Liver (tissue), 9 donors: Measurements from ENCODE around the gene ANKRD33. TPM values are rescaled to one million over a fixed set of nuclear protein-coding genes. Genes with fewer than 3 reads are reported as not detected.

Experiments used
- DNase-seq: peaks from one replicate; pipeline ENCODE4 v3.0.0-alpha.2; 2017; ENCODE audit warnings: low spot score
- H3K27ac ChIP-seq, 2 donors: one replicate each; pipeline ENCODE4 v1.7.0; 2013; ENCODE audit warnings: inconsistent platforms in 2 of 2, low read length in 2 of 2, control low read depth in 1 of 2, low read depth in 1 of 2, mild to moderate bottlenecking in 1 of 2
- H3K27me3 ChIP-seq, 4 donors: one replicate each; pipeline versions ENCODE4 v1.6.1 to v1.7.0; 2013; ENCODE audit warnings: low read length in 3 of 4, inconsistent platforms in 1 of 4, mild to moderate bottlenecking in 1 of 4, moderate library complexity in 1 of 4; ENCODE audit not compliant: control insufficient read depth in 4 of 4, insufficient read depth in 4 of 4
- H3K36me3 ChIP-seq, 4 donors: one replicate each; pipeline versions ENCODE4 v1.6.1 to v1.7.0; 2013; ENCODE audit warnings: low read length in 3 of 4, mild to moderate bottlenecking in 3 of 4, low read depth in 1 of 4, moderate library complexity in 1 of 4; ENCODE audit not compliant: control insufficient read depth in 4 of 4, insufficient read depth in 3 of 4
- H3K4me1 ChIP-seq, 4 donors: one replicate each; pipeline versions ENCODE4 v1.6.1 to v1.7.0; 2013; ENCODE audit warnings: low read length in 3 of 4, mild to moderate bottlenecking in 3 of 4, moderate library complexity in 1 of 4; ENCODE audit not compliant: control insufficient read depth in 4 of 4, insufficient read depth in 4 of 4
- H3K4me3 ChIP-seq, 3 donors: one replicate each; pipeline versions ENCODE4 v1.6.1 to v1.7.0; 2013; ENCODE audit warnings: low read length in 3 of 3, control low read depth in 1 of 3, low read depth in 1 of 3, mild to moderate bottlenecking in 1 of 3
- H3K9ac ChIP-seq, 2 donors: one replicate each; pipeline ENCODE4 v1.7.0; 2013; ENCODE audit warnings: low read length in 2 of 2, mild to moderate bottlenecking in 2 of 2, moderate library complexity in 2 of 2, control low read depth in 1 of 2, low read depth in 1 of 2
- H3K9me3 ChIP-seq, 4 donors: one replicate each; pipeline versions ENCODE4 v1.6.1 to v1.7.0; 2013; ENCODE audit warnings: low read length in 3 of 4; ENCODE audit not compliant: control insufficient read depth in 4 of 4
- EGR1 ChIP-seq, 2 donors: IDR thresholded peaks; 2 replicates each; pipeline ENCODE4 v1.6.1; 2016 to 2018; ENCODE audit warnings: antibody characterized with exemption in 2 of 2, low read depth in 2 of 2
- FOXA2 ChIP-seq: IDR thresholded peaks from 2 replicates; pipeline ENCODE4 v1.6.1; 2016; ENCODE audit warnings: antibody characterized with exemption
- GABPA ChIP-seq, 2 donors: IDR thresholded peaks in 1 of 2; conservative IDR thresholded peaks in 1 of 2; 2 replicates each; pipeline ENCODE4 v1.6.1; 2016; ENCODE audit warnings: antibody characterized with exemption in 2 of 2, mild to moderate bottlenecking in 1 of 2, moderate library complexity in 1 of 2
- HNF4A ChIP-seq, 2 donors: conservative IDR thresholded peaks; 2 replicates each; pipeline ENCODE4 v1.6.1; 2016; ENCODE audit warnings: antibody characterized with exemption in 2 of 2, mild to moderate bottlenecking in 2 of 2
- HNF4G ChIP-seq: IDR thresholded peaks from 2 replicates; pipeline ENCODE4 v1.6.1; 2016; ENCODE audit warnings: antibody characterized with exemption
- JUND ChIP-seq, 2 donors: IDR thresholded peaks; 2 replicates each; pipeline ENCODE4 v1.6.1; 2016; ENCODE audit warnings: antibody characterized with exemption in 2 of 2
- NR2F2 ChIP-seq: IDR thresholded peaks from 2 replicates; pipeline ENCODE4 v1.6.1; 2016; ENCODE audit warnings: antibody characterized with exemption
- RAD21 ChIP-seq, 2 donors: IDR thresholded peaks; 2 replicates each; pipeline ENCODE4 v1.6.1; 2016; ENCODE audit warnings: antibody characterized with exemption in 2 of 2, mild to moderate bottlenecking in 2 of 2
- RXRA ChIP-seq, 2 donors: IDR thresholded peaks; 2 replicates each; pipeline ENCODE4 v1.6.1; 2017 to 2018; ENCODE audit warnings: antibody characterized with exemption in 2 of 2, mild to moderate bottlenecking in 1 of 2
- SP1 ChIP-seq: IDR thresholded peaks from 2 replicates; pipeline ENCODE4 v1.6.1; 2018; ENCODE audit warnings: antibody characterized with exemption, mild to moderate bottlenecking
- TAF1 ChIP-seq: conservative IDR thresholded peaks from 2 replicates; pipeline ENCODE4 v1.6.1; 2016; ENCODE audit warnings: antibody characterized with exemption, mild to moderate bottlenecking
- YY1 ChIP-seq: IDR thresholded peaks from 2 replicates; pipeline ENCODE4 v1.6.1; 2016; ENCODE audit warnings: antibody characterized with exemption, mild to moderate bottlenecking
- WGBS: extraction: QIAGEN DNeasy Blood & Tissue Kit; methylation state at CpG from one replicate; pipeline ENCODE4 v1.1.7; 2013; 5-methylcytosine and 5-hydroxymethylcytosine counted together
- polyA plus RNA-seq, 2 donors: library from polyadenylated mRNA; stranded (reverse) in 1 of 2; unstranded in 1 of 2; fragments of 200-250 nt in 1 of 2; fragments of >200 nt in 1 of 2; fragmentation: Nextera tagmentation in 1 of 2; extraction: Ambion mirVana in 1 of 2; gene quantifications; one replicate each; pipeline versions ENCODE4 v1.2.1 to v1.2.3, GENCODE V29; 2013 to 2015
- total RNA-seq, 2 donors: library from RNA; depleted of rRNA; stranded (reverse); fragments of >200 nt; gene quantifications; one replicate each; pipeline ENCODE4 v1.2.3, GENCODE V29; 2014
- TF ChIP-seq, protein P1 (sequence below): IDR thresholded peaks from 2 replicates; pipeline ENCODE4 v1.6.1; 2016; ENCODE audit warnings: antibody characterized with exemption, mild to moderate bottlenecking
- TF ChIP-seq, protein P2 (sequence below): IDR thresholded peaks from 2 replicates; pipeline ENCODE4 v1.6.1; 2016; ENCODE audit warnings: antibody characterized with exemption
- TF ChIP-seq, protein P3 (sequence below): fragments of 150-350 bp; IDR thresholded peaks from 2 replicates; pipeline ENCODE4 v1.5.1; 2017; ENCODE audit warnings: improper control_type of control experiment, low read depth, low read length; ENCODE audit not compliant: missing input control
- TF ChIP-seq, protein P4 (sequence below): IDR thresholded peaks from 2 replicates; pipeline ENCODE4 v1.6.1; 2016; ENCODE audit warnings: antibody characterized with exemption
- TF ChIP-seq, protein P5 (sequence below): IDR thresholded peaks from 2 replicates; pipeline ENCODE4 v1.6.1; 2016; ENCODE audit warnings: antibody characterized with exemption
- donor health status: healthy.
- donor health status: healthy.
- donor health status: healthy.
- donor health status: healthy.
- donor health status: healthy.

The ANKRD33 gene
- total and polyA plus RNA-seq, 4 donors, result not detected

DNA sequence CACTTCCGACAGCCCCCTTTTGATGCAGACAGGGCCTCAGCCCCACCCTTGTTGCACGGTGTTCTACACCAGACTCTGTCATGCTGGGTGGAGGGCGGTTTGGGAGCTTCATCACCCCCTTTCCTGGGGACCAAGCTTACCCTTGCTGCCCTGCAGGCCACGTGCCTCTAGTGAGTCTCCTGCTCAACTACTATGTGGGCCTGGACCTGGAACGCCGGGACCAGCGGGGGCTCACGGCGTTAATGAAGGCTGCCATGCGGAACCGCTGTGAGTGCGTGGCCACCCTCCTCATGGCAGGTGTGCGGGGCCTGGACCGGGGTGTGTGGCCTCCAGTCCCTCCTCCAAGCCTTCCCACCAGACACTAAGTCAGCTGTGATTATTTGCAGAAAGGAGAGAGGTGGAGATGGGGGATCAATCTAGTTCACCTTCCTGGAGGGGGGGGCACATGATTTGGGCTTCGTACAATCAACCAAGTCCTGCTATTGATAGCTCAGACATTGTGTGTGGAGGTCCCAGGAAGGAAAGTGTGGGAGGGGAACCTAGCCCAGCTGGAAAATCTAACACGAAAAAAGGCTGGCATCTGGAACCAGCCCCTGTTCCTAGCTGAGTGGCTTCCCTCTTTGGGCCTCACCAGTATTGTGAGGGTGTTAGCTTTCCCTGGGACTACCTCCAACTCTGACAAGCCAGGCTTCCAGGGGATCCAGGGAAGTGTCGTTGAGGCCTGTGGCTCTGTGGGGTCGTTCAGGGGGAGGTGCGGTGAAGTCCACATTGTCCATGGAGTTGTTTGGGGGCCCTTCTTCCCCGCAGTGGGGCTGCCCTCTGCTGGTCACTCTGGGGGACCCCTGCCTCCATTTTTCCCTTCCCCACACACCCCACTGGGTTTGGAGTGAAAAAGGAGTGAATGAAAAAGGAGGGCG, 1.6 kb downstream of the ANKRD33 start (continued):
- TF ChIP-seq, protein P1, sequence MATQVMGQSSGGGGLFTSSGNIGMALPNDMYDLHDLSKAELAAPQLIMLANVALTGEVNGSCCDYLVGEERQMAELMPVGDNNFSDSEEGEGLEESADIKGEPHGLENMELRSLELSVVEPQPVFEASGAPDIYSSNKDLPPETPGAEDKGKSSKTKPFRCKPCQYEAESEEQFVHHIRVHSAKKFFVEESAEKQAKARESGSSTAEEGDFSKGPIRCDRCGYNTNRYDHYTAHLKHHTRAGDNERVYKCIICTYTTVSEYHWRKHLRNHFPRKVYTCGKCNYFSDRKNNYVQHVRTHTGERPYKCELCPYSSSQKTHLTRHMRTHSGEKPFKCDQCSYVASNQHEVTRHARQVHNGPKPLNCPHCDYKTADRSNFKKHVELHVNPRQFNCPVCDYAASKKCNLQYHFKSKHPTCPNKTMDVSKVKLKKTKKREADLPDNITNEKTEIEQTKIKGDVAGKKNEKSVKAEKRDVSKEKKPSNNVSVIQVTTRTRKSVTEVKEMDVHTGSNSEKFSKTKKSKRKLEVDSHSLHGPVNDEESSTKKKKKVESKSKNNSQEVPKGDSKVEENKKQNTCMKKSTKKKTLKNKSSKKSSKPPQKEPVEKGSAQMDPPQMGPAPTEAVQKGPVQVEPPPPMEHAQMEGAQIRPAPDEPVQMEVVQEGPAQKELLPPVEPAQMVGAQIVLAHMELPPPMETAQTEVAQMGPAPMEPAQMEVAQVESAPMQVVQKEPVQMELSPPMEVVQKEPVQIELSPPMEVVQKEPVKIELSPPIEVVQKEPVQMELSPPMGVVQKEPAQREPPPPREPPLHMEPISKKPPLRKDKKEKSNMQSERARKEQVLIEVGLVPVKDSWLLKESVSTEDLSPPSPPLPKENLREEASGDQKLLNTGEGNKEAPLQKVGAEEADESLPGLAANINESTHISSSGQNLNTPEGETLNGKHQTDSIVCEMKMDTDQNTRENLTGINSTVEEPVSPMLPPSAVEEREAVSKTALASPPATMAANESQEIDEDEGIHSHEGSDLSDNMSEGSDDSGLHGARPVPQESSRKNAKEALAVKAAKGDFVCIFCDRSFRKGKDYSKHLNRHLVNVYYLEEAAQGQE, result no peak
- TF ChIP-seq NR2F2 (no peak), HNF4G (no peak), RXRA (IDR thresholded peaks at IDR 0.05) (no peak), SP1 (no peak), HNF4A (conservative IDR thresholded peaks at IDR 0.05) (no peak)

DNA sequence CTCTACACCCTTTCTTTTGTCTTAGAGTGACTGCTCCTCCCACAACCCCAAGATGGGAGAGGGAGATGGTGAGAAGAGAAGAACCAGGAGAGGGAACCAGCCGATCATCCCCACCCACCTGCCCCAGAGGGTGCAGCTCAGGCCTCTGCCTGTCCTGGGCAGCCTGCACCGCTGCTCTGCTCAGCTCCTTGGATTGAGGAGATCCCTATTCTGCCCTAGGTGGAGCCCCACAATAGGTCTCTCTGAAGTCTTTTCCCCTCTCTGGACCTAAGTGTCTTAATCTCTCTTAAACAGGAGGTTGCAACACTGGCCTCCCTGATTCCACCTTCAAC, 2.2 kb downstream of the ANKRD33 start:
- no peaks in the 10 kb centered on the region for H3K9me3 ChIP-seq
- H3K4me3 ChIP-seq, result no peak overlapping the region
- no peaks in the 10 kb centered on the region for H3K27me3 ChIP-seq
- no peak for DNase-seq
- peaks cover 0 to 3% (median 2%) of the 10 kb centered on the region in 4 donors for H3K4me1 ChIP-seq
- whole genome bisulfite sequencing, result 98% methylated on average over 2 of the region's 2 CpGs
- TF ChIP-seq TAF1 (no peak), FOXA2 (no peak), RAD21 (IDR thresholded peaks at IDR 0.05) (no peak), SP1 (no peak), NR2F2 (no peak), HNF4G (no peak), YY1 (no peak), JUND (IDR thresholded peaks at IDR 0.05) (no peak), EGR1 (IDR thresholded peaks at IDR 0.05; ENCODE audit: low read depth in 2 of 2) (no peak), RXRA (IDR thresholded peaks at IDR 0.05) (no peak), GABPA (IDR thresholded peaks at IDR 0.05 in 1 of 2, conservative IDR thresholded peaks at IDR 0.05 in 1 of 2) (no peak)
- TF ChIP-seq, protein P2, sequence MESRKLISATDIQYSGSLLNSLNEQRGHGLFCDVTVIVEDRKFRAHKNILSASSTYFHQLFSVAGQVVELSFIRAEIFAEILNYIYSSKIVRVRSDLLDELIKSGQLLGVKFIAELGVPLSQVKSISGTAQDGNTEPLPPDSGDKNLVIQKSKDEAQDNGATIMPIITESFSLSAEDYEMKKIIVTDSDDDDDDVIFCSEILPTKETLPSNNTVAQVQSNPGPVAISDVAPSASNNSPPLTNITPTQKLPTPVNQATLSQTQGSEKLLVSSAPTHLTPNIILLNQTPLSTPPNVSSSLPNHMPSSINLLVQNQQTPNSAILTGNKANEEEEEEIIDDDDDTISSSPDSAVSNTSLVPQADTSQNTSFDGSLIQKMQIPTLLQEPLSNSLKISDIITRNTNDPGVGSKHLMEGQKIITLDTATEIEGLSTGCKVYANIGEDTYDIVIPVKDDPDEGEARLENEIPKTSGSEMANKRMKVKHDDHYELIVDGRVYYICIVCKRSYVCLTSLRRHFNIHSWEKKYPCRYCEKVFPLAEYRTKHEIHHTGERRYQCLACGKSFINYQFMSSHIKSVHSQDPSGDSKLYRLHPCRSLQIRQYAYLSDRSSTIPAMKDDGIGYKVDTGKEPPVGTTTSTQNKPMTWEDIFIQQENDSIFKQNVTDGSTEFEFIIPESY, result no peak
- TF ChIP-seq, protein P1, result no peak
- TF ChIP-seq, protein P3, sequence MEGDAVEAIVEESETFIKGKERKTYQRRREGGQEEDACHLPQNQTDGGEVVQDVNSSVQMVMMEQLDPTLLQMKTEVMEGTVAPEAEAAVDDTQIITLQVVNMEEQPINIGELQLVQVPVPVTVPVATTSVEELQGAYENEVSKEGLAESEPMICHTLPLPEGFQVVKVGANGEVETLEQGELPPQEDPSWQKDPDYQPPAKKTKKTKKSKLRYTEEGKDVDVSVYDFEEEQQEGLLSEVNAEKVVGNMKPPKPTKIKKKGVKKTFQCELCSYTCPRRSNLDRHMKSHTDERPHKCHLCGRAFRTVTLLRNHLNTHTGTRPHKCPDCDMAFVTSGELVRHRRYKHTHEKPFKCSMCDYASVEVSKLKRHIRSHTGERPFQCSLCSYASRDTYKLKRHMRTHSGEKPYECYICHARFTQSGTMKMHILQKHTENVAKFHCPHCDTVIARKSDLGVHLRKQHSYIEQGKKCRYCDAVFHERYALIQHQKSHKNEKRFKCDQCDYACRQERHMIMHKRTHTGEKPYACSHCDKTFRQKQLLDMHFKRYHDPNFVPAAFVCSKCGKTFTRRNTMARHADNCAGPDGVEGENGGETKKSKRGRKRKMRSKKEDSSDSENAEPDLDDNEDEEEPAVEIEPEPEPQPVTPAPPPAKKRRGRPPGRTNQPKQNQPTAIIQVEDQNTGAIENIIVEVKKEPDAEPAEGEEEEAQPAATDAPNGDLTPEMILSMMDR, result no peak
- TF ChIP-seq, protein P4, sequence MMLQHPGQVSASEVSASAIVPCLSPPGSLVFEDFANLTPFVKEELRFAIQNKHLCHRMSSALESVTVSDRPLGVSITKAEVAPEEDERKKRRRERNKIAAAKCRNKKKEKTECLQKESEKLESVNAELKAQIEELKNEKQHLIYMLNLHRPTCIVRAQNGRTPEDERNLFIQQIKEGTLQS, result no peak
- TF ChIP-seq, protein P5, sequence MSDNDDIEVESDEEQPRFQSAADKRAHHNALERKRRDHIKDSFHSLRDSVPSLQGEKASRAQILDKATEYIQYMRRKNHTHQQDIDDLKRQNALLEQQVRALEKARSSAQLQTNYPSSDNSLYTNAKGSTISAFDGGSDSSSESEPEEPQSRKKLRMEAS, result no peak
- no peak overlapping the region for H3K9ac ChIP-seq
- H3K36me3 ChIP-seq, result no peaks in the 10 kb centered on the region
- H3K27ac ChIP-seq, result no peak overlapping the region
